GM21717 (cell line): Measurements from ENCODE around the gene GAR1.
"Not testable (repeated sequence)": the region's sequence is repeated elsewhere in the genome, so short reads cannot be mapped to it uniquely, and the experiment has no call there.

Source experiments
- ATAC-seq: cut with Tn5 transposase; IDR thresholded peaks from one replicate; pipeline ENCODE4 v1.9.1; 2021; ENCODE audit warnings: mild to moderate bottlenecking, moderate library complexity; ENCODE audit not compliant: unreplicated experiment

GAR1 gene

GRCh38 chr4:109815151-109816081, at the start of gene GAR1:
Gene GAR1, plus strand, starts transcription at chr4:109815762. Its CDS starts 403 bp downstream, at chr4:109816165.
- ATAC-seq: peak; percentile 100

- not testable (repeated sequence) for ATAC-seq
These were observed 33.5 kb upstream of the GAR1 start for GRCh38 chr4:109782092-109782491.

GRCh38 chr4:109786846-109787245, 28.7 kb upstream of the GAR1 start:
- ATAC-seq: no peak

DNA sequence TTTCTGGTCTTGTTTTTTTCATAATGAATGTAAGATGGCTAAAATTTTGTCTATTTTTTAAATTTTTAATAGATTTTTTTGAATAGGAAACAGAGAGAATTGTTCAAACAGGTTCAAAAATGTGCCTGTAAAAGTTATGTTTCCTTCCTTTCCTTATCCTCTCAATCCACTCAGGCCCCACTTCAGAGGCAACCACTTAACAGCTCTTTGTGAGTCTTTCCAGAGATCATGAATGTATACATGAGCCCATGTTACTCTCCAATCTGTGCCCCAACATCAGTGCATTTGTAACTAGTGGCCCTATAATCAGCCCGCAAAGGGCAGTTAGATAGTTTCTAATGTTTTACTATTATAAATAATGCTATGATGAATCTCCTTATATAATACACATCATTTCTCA, 27.8 kb upstream of the GAR1 start:
- no peak for ATAC-seq

DNA sequence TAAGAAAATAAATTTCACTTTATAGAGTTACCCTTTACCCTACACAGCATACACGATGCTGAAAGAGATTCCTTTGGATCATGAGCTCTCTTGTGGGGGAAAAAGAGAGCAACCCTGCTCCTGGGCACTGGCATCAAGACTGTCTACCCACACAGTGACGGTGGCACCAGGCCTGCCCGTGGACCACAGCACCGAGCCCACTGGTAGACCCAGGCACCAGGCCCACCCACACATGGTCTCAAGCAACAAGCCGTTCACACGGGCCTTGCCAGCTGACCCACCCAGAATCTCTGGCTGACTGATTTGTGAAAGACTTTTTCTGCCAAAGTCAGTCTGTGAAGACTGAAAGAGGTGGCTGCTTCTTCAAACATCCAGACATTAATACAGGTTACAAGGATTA, 20.5 kb upstream of the GAR1 start:
- no peak for ATAC-seq

DNA sequence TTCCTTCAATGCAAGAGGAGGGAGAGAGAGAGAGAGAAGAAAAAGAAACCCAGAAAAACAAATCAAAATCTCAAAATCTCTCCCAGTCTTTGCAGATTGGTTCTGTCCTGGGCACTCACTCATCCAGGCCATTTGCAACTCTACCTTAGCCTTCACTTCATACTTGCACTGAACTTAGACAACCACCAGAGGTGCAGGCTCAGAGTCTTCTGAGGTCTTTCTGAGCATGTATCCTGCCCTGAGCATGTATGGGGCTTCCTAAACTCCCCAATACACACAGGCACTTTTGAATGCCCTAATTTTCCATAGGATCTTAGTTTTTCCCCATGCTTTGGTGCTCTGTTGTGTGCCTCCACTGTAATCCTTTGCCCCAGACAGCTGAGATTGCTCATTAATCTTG, 16.7 kb upstream of the GAR1 start:
- no peak for ATAC-seq

DNA sequence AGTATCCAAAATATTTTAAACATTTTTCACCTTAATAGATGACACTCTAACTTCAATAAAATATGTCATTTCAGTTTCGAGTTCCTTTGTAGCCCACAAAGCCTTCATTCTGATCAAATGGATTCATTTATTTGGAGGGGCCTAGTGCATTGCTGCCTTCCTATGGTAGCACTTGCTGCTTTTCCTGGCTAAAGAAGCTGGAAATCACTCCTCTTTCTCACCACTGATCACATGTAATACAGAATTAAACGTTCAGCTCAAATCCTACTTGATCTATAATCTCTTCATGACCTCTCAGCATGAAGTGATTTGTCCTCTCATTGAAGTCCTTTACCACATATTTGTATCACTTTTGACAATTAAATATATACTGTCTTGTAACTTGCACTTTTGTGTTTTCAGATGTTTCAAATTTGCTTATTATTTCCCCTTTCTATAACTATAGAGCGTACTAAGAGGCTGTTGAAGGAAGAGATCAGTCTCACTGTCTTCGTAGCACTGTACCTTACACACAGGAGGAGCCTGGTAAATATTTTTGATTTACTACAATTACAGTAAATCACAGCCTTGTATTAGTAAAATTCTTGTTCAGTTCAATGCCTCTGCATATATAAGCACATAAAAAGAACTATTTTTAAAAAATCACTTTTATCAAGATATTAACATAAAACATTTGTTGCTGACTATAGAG, 14.3 kb upstream of the GAR1 start:
- no peak for ATAC-seq

GRCh38 chr4:109801895-109802319, 13.7 kb upstream of the GAR1 start, which contains the start of gene CFI:
Gene CFI, minus strand, starts transcription at chr4:109801999. Its CDS starts 28 bp downstream, at chr4:109801971.
- ATAC-seq: no peak

DNA sequence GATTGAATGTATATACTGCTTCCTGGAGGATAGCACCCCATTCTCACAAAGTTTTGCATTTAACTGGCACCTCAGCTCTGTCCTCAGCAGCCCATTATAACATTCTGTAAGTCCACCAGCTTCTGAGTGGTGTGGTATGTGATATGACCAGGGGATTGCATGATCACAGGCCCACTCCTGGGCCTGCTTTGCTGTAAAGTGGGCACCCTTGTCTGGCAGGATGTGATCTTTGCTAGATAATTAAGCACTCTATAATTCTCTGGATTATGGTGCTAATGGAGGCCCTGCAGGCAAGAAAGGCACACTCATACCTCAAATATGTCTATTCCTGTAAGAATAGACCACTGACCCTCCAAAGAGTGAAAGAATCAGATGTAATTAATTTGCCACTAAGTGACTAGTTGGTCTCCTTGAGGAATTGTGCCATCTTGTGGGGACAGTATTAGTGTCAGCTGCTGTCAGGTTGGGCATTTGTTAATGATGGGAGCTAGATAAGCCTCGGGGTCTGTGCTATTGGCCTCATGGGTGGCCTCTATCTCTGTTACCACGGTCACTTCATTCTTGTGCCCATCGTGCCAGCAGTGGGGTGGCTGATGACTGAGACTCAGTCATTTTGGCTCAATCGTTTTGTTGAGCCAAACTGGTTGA, 11.5 kb upstream of the GAR1 start:
- ATAC-seq: no peak

GRCh38 chr4:109809655-109810054, 5.9 kb upstream of the GAR1 start:
- no peak for ATAC-seq

DNA sequence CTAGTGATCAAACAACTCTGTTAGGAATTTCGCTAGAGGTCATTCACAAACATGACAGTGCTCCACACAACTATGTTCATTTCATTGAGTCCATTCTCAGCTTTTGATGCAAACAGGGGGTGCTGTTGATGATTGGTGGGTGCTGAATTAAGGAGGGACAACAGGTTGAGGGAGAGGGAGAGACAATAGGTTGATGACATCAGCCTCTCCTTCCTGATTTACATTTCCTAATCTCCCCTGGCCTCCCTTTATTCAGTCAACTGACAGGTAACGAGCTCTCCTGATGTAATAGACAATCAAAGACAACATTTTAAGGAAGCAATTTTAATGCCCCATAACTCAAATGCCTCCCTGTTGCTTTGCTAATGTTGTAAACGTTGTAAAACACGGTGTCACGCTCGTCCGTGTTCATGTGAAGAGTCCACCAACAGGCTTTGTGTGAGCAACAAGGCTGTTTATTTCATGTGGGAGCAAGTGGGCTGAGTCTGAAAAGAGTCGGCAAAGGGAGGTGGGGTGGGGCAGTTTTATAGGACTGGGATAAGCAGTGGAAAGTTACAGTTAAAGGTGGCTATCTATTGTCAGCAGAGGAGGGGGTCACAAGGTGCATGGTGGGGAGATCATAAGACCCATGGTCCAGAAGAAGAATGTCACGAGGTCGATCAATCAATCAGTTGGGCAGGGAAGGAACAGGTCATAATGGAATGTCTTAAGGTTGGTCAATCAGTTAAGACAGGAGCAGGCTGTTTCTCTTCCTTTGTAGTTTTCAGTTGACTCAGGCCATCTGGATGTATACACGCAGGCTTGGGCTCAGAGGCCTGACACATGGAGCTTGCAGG, 4.8 kb upstream of the GAR1 start:
- ATAC-seq: no peak

- ATAC-seq: no peak
These were observed 3.9 kb upstream of the GAR1 start for GRCh38 chr4:109811707-109812106.

GRCh38 chr4:109816082-109816442, 500 bp downstream of the GAR1 start:
- ATAC-seq: no peak

GRCh38 chr4:109816894-109817293, 1.3 kb downstream of the GAR1 start:
- ATAC-seq: no peak

- no peak for ATAC-seq
These were observed 2.7 kb downstream of the GAR1 start for GRCh38 chr4:109818268-109818667.

GRCh38 chr4:109820563-109820962, 5.0 kb downstream of the GAR1 start:
- no peak for ATAC-seq

GRCh38 chr4:109821185-109821584, 5.6 kb downstream of the GAR1 start:
- no peak for ATAC-seq

DNA sequence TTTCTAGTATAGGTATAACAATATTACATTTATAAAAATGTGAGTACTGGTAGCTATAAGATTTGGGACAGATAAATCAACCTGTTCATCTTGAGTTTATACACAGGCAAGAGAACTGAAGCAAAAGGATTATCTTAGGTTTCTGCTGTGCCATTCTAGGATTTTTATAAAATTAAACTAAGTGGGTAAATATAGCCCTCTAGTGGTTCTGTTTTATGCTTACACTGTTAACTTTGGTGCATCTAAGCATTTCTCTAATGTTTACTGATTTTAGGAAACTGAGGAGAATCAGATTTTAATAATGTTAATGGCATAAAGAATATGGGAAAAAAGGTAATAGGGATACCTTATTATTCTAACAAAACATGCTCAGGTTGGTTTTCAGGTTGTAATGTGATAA, 11.2 kb downstream of the GAR1 start:
- no peak for ATAC-seq

GRCh38 chr4:109827672-109828071, 12.1 kb downstream of the GAR1 start, which contains the start of gene RRH:
Gene RRH, plus strand, starts transcription at chr4:109827972. Its CDS starts 56 bp downstream, at chr4:109828028.
- no peak for ATAC-seq

DNA sequence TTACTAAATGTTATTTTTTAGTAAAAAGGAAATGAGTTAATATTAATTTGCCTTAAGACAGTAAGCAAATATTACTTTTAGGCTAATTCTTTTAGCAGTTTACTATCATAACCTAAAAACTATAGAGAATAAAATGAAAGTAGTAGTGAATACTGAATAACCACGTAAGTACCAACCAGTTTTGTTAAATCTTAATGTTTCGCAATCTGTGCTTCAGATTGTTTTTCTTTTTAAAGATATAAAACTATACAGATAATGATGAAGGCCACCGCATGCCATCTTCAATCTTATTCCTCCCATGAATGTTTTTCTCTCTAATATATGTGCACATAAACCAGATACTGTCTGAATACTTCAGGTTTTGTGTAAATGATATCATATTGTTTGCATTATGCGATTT, 18.2 kb downstream of the GAR1 start:
- ATAC-seq: no peak

- ATAC-seq: no peak
These were observed 21.4 kb downstream of the GAR1 start for GRCh38 chr4:109836985-109837384.
